ENCODE data around the gene SNX21. TPM values are rescaled to one million over a fixed set of nuclear protein-coding genes. Genes with fewer than 3 reads are reported as not detected.

Gene SNX21
- total RNA-seq, 1 donor from 2014 or later = 20.1 TPM

DNA sequence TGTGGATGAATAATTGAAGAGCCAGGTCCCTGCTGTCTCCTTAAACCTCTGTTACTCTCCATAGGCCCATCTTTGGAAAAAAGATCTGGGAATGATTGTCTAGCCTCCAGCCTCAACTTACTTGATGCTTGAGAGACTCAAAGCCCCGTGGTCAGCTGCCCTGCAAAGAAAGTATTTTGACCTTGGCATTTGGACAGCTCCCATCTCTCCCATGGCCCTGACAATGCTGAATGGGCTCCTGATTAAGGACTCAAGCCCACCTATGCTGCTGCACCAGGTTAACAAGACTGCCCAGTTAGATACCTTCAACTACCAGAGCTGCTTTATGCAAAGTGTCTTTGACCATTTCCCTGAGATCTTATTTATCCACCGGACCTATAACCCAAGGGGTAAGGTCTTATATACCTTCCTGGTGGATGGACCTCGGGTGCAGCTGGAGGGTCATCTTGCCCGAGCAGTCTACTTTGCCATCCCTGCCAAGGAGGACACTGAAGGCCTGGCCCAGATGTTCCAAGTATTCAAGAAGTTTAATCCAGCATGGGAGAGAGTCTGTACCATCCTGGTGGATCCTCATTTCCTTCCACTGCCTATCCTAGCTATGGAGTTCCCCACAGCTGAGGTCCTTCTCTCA, 49.0 kb downstream of the SNX21 start:
- no peak for DNase-seq (ENCODE audit: low read depth)
- no peak overlapping the region for H3K4me3 ChIP-seq (ENCODE audit: low read depth, low read length)
- TF ChIP-seq, protein P1, sequence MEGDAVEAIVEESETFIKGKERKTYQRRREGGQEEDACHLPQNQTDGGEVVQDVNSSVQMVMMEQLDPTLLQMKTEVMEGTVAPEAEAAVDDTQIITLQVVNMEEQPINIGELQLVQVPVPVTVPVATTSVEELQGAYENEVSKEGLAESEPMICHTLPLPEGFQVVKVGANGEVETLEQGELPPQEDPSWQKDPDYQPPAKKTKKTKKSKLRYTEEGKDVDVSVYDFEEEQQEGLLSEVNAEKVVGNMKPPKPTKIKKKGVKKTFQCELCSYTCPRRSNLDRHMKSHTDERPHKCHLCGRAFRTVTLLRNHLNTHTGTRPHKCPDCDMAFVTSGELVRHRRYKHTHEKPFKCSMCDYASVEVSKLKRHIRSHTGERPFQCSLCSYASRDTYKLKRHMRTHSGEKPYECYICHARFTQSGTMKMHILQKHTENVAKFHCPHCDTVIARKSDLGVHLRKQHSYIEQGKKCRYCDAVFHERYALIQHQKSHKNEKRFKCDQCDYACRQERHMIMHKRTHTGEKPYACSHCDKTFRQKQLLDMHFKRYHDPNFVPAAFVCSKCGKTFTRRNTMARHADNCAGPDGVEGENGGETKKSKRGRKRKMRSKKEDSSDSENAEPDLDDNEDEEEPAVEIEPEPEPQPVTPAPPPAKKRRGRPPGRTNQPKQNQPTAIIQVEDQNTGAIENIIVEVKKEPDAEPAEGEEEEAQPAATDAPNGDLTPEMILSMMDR (conservative IDR thresholded peaks at IDR 0.05; ENCODE audit: low read depth, low read length) = no peak

DNA sequence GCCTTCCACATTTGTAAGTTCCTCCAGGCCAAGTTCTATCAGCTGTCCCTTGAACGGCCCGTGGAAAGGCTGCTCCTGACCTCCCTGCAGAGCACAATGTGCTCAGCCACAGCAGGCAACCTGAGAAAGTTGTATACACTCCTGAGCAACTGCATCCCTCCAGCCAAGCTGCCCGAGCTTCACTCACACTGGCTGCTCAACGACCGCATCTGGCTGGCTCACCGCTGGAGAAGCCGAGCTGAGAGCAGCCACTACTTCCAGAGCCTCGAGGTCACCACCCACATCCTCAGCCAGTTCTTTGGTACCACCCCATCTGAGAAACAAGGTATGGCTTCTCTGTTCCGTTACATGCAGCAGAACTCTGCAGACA, 49.5 kb downstream of the SNX21 start:
- TF ChIP-seq, protein P1 (conservative IDR thresholded peaks at IDR 0.05; ENCODE audit: low read depth, low read length) = no peak
- no peak overlapping the region for H3K4me3 ChIP-seq (ENCODE audit: low read depth, low read length)
- DNase-seq (ENCODE audit: low read depth) = no peak

DNA sequence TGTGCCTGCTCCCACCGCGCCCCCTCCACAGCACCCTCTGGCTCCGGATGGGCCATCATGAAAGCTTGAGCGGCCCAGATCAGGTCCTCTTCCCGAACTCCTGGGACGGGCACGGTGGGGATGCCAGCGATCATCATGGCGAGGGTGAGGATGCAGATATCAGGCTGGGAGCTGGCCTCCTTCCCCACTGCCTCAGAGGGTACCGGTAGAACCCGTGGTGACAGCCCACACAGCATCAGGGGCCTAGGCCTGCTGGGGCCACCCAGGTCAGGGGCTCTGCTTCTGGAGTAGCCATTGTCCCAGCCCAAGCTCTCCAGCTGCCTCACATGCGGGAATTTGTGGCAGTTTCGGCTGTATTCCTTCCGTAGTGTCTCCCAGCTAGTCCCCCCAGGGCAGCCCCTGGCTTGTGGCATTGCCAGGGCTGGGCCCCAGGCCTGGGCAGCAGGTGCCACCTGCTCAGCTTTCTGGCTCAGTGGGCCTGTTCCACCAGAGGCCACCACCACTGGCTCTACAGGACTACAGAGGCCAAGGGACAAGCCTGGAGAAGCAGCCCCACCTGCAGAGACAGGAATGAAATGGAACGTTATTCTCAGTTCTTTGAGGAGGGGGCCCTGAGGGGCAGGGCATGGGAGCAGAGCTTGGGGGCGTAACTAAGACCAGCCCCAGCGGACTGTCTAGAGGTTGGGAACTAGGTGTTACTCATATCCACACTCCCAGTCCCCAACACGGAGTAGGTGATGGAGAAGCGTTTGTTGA, 53.2 kb downstream of the SNX21 start:
- no peak overlapping the region for H3K4me3 ChIP-seq (ENCODE audit: low read depth, low read length)
- TF ChIP-seq, protein P1 (conservative IDR thresholded peaks at IDR 0.05; ENCODE audit: low read depth, low read length) = no peak
- DNase-seq (ENCODE audit: low read depth) = no peak

DNA sequence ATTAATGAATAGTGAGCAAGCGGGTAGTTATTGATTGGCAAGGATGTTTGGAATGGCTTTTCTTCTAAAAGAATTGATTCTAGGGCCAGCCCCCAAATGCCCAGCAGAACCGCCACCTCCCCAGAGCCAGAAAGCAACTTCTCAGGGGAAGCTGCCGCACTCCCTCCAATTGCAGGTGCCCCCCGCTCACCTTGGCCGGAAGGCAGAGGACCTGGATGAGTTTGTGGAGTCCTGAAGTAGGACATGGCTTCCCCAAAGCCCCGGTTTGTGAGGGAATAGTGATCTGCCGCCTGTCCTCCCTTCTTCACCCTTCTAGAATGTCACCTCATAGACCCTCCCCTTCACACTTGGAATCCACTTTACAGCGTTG, 53.7 kb downstream of the SNX21 start, which contains the start of gene SPATA25:
TSS of gene SPATA25 (minus strand) at position 277 of the 370 bp plus-strand sequence. CDS start at position 245, 32 bp downstream.
- TF ChIP-seq, protein P1 (conservative IDR thresholded peaks at IDR 0.05; ENCODE audit: low read depth, low read length) = no peak
- no peak within 1 kb of the TSS for H3K4me3 ChIP-seq (ENCODE audit: low read depth, low read length)
- DNase-seq (ENCODE audit: low read depth) = no peak

DNA sequence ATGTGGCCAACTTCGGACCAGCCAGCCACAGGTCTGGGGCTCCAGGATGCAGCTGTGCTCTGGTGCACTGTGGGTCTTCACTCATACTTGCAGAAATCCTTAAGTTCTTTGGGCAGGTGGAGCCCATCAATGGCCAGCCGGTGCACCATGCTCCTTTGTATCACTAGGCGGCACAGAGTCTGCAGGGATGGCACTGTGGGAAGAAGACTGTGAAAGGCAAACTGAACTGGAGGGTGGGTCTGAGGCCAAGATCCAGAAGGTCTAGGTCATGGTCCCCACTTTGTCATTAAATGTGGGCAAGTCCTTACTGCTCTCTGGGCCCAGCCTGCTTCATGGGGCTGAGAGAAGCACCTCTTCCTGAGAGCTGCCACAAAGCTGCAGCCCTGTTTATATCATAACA, 55.1 kb downstream of the SNX21 start:
- TF ChIP-seq, protein P1 (conservative IDR thresholded peaks at IDR 0.05; ENCODE audit: low read depth, low read length) = no peak
- DNase-seq (ENCODE audit: low read depth) = no peak
- no peak overlapping the region for H3K4me3 ChIP-seq (ENCODE audit: low read depth, low read length)

DNA sequence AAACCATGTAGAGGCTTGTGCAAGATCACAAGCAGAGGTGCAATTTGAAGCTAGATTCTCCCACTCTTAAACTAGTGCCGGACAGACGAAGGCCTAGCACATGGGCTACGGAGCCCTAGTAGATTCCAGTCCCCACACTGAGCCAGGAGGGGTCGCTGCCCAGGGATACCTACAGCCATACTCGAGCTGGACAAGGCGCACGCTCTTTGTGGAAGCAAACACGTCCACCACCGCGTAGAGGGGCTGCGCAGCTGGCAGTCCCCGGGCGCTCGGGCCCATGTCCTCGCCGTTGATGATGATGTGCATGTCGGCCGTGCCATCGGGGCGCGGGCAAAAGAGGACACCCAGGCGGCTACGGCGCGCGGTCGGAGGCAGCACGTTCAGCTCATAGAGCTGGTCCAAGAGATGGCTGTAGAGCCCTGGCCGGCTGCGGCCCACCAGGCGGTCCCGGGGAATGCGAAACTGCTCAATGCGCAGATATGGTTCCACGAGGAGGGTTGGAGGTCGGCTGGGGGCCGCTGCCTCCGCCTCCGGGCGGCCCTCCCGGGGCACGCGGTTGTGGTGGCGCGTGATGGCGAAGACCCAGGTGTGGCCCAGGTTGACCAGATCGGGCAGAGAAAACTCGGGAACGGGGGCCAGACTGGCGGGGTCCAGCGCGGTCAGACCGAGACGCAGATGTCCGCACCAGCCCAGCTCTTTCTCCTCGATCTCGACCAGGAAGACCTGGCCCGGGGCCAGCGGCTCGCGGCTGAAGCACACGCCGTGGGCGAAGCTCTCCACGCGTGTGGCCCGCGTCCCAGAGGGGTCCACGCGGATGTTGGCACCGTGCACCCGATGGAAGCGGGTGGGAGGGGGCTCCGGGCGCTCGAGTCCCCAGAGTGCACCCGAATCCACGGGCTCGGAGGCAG, 56.7 kb downstream of the SNX21 start:
- no peak for DNase-seq (ENCODE audit: low read depth)
- TF ChIP-seq, protein P1 (conservative IDR thresholded peaks at IDR 0.05; ENCODE audit: low read depth, low read length) = peak; percentile 71
- H3K4me3 ChIP-seq (ENCODE audit: low read depth, low read length) = peak overlapping the region; percentile 87

All from epithelial cell of proximal tubule (primary cell).